ENCODE measurements around the gene ZFAND2A. TPM values are rescaled to one million over a fixed set of nuclear protein-coding genes. Genes with fewer than 3 reads are reported as not detected.

The ZFAND2A gene
- total RNA-seq, 1 experiment from 2014 or later = 51.2 TPM

GRCh38 chr7:1110358-1110757 lies 49.6 kb downstream of the ZFAND2A start:
- ChIA-PET POLR2A (ENCODE audit: unreplicated experiment) (no interaction called here), CTCF (no interaction called here)
- Histone ChIP-seq H3K27ac (no peak overlapping the region), H3K27me3 (ENCODE audit: insufficient read depth, low read depth) (no peaks in the 10 kb centered on the region), H3K4me2 (no peak overlapping the region), H3K9me3 (ENCODE audit: insufficient read depth, low read depth) (no peaks in the 10 kb centered on the region), H3K79me2 (ENCODE audit: low read depth) (0 out of 2 replicates have a peak, but pooled peaks cover 6% of the 10 kb centered on the region), H3K36me3 (ENCODE audit: low read depth) (no peaks in the 10 kb centered on the region), H2AFZ (no peak overlapping the region), H3K9me2 (ENCODE audit: insufficient read depth) (no peaks in the 10 kb centered on the region), H4K20me1 (ENCODE audit: insufficient read depth) (peaks cover 28% of the 10 kb centered on the region), H3K4me1 (replicated peaks; ENCODE audit: insufficient read depth) (no peaks in the 10 kb centered on the region), H3K4me3 (no peak overlapping the region), H3F3A (ENCODE audit: insufficient read depth, low read depth) (no peaks in the 10 kb centered on the region)
- BruUV-seq (replicated peaks) = no TSS peak
- intact Hi-C loops (cut with micrococcal nuclease; ENCODE audit: unreplicated experiment) = no loop called here
- no peak for TF ChIP-seq EZH2 (IDR thresholded peaks at IDR 0.05; ENCODE audit: low read depth)
- TF ChIP-seq CTCF (conservative IDR thresholded peaks at IDR 0.05) = no peak
- DNase-seq = no peak

DNA sequence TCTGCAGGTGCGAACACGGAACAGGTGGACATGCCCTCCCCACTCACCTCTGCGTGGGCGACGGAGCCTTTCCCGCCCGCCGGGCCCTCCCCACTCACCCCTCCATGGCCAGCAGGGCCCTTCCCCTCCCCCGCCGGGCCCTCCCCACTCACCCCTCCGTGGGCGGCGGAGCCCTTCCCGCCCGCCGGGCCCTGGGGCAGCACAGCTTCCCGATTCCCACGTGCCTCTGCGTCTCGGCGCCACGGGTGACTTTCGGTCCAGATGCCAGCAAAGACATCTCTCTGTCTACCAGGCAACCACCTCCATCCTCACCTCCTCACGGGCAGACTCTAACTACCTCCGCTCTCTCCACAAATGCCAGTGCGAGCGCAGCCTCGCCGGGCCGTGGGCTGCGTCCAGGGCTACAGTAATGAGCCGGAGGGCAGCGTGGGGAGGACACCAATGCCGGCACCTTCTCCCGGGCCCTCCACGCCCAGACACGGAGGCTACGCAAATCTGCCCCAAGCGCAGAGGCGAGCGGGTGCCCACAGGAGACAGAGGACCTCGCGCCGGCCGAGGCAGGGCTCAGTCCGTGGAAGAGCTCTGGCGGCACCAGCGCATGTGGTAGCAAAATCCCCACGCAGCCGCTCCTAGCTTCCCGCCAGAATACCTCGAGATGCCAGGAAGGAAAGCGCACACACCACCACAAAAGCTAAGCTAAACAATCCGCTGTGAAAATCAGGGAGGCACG lies 50.2 kb downstream of the ZFAND2A start:
- H3K36me3 ChIP-seq (ENCODE audit: low read depth) = no peaks in the 10 kb centered on the region
- H2AFZ ChIP-seq = no peak overlapping the region
- H3K9me3 ChIP-seq (ENCODE audit: insufficient read depth, low read depth) = no peaks in the 10 kb centered on the region
- H3K4me1 ChIP-seq (replicated peaks; ENCODE audit: insufficient read depth) = no peaks in the 10 kb centered on the region
- H3K9me2 ChIP-seq (ENCODE audit: insufficient read depth) = no peaks in the 10 kb centered on the region
- ChIA-PET POLR2A (ENCODE audit: unreplicated experiment) (no interaction called here), CTCF (no interaction called here)
- no peak overlapping the region for H3K27ac ChIP-seq
- H4K20me1 ChIP-seq (ENCODE audit: insufficient read depth) = peaks cover 32% of the 10 kb centered on the region
- no peak overlapping the region for H3K4me3 ChIP-seq
- no TSS peak for BruUV-seq (replicated peaks)
- H3F3A ChIP-seq (ENCODE audit: insufficient read depth, low read depth) = no peaks in the 10 kb centered on the region
- intact Hi-C loops (cut with micrococcal nuclease; ENCODE audit: unreplicated experiment) = no loop called here
- no peak for TF ChIP-seq EZH2 (IDR thresholded peaks at IDR 0.05; ENCODE audit: low read depth)
- no peak for TF ChIP-seq CTCF (conservative IDR thresholded peaks at IDR 0.05)
- no peak overlapping the region for H3K4me2 ChIP-seq
- DNase-seq = no peak
- no peaks in the 10 kb centered on the region for H3K27me3 ChIP-seq (ENCODE audit: insufficient read depth, low read depth)
- 0 out of 2 replicates have a peak, but pooled peaks cover under 1% of the 10 kb centered on the region for H3K79me2 ChIP-seq (ENCODE audit: low read depth)

GRCh38 chr7:1108264-1108920 lies 51.6 kb downstream of the ZFAND2A start:
- Histone ChIP-seq H3K36me3 (ENCODE audit: low read depth) (no peaks in the 10 kb centered on the region), H3K4me3 (no peak overlapping the region), H3K4me1 (replicated peaks; ENCODE audit: insufficient read depth) (no peaks in the 10 kb centered on the region), H3K27ac (no peak overlapping the region), H3K4me2 (no peak overlapping the region), H3K79me2 (ENCODE audit: low read depth) (no peaks in the 10 kb centered on the region), H3F3A (ENCODE audit: insufficient read depth, low read depth) (no peaks in the 10 kb centered on the region), H3K9me2 (ENCODE audit: insufficient read depth) (no peaks in the 10 kb centered on the region), H3K27me3 (ENCODE audit: insufficient read depth, low read depth) (no peaks in the 10 kb centered on the region), H4K20me1 (ENCODE audit: insufficient read depth) (peaks cover 26% of the 10 kb centered on the region), H2AFZ (no peak overlapping the region), H3K9me3 (ENCODE audit: insufficient read depth, low read depth) (no peaks in the 10 kb centered on the region)
- TF ChIP-seq CTCF (conservative IDR thresholded peaks at IDR 0.05) (no peak), EZH2 (IDR thresholded peaks at IDR 0.05; ENCODE audit: low read depth) (no peak)
- DNase-seq = no peak
- CTCF ChIA-PET = interaction anchor here (0.6 to 0.7 kb wide), 2 partner anchors 274 to 447 kb away, joined by 3 to 5 read pairs; partner anchors contain the start of gene TMEM184A
- intact Hi-C loops (cut with micrococcal nuclease; ENCODE audit: unreplicated experiment) = no loop called here
- no TSS peak for BruUV-seq (replicated peaks)
- POLR2A ChIA-PET (ENCODE audit: unreplicated experiment) = no interaction called here

All from PC-9 (cell line).